ENCODE results near the gene KTI12.

The KTI12 gene

GRCh38 chr1:51982161-51982560 lies 51.4 kb downstream of the KTI12 start:
- no peak for DNase-seq (ENCODE audit: low spot score)
